ENCODE results near the gene KLHL30.
"Not testable (repeated sequence)": the region's sequence is repeated elsewhere in the genome, so short reads cannot be mapped to it uniquely, and the experiment has no call there.

KLHL30 gene

GRCh38 chr2:238101891-238102841, 36.3 kb upstream of the KLHL30 start:
- no peak for DNase-seq

GRCh38 chr2:238102865-238103264, 35.6 kb upstream of the KLHL30 start:
- DNase-seq: no peak

- DNase-seq: no peak
Measured at GRCh38 chr2:238103465-238104225, 34.8 kb upstream of the KLHL30 start.

GRCh38 chr2:238104226-238104690, 34.2 kb upstream of the KLHL30 start:
- no peak for DNase-seq

GRCh38 chr2:238104691-238105371, 33.6 kb upstream of the KLHL30 start:
- DNase-seq: no peak

GRCh38 chr2:238105506-238106338, 32.7 kb upstream of the KLHL30 start:
- no peak for DNase-seq

- DNase-seq: no peak
Measured at GRCh38 chr2:238106339-238106697, 32.1 kb upstream of the KLHL30 start.

- DNase-seq: no peak
Measured at GRCh38 chr2:238106698-238107524, 31.6 kb upstream of the KLHL30 start.

GRCh38 chr2:238107525-238108422, 30.7 kb upstream of the KLHL30 start:
- DNase-seq: no peak

GRCh38 chr2:238108423-238109183, 29.9 kb upstream of the KLHL30 start:
- no peak for DNase-seq

GRCh38 chr2:238113611-238114010, 24.9 kb upstream of the KLHL30 start:
- no peak for DNase-seq

- peak; percentile 9 for DNase-seq
Measured at GRCh38 chr2:238114331-238114841, 24.1 kb upstream of the KLHL30 start.

- peak; percentile 7 for DNase-seq
Measured at GRCh38 chr2:238114851-238115660, 23.4 kb upstream of the KLHL30 start.

GRCh38 chr2:238115709-238116108, 22.8 kb upstream of the KLHL30 start:
- DNase-seq: not testable (repeated sequence)

- no peak for DNase-seq
Measured at GRCh38 chr2:238116298-238117198, 21.9 kb upstream of the KLHL30 start.

- DNase-seq: no peak
Measured at GRCh38 chr2:238117199-238118154, 21.0 kb upstream of the KLHL30 start.
